GM23338 (cell line): ENCODE measurements around the gene FGFBP1. TPM values are rescaled to one million over a fixed set of nuclear protein-coding genes. Genes with fewer than 3 reads are reported as not detected.

Experiments
- ATAC-seq: fragments of 200-7000 bp; cut with Tn5 transposase; 3 replicates; pipeline ENCODE4 v1.9.1; 2020
- DNase-seq: peaks from one replicate; pipeline ENCODE4 v3.0.0-alpha.2; 2015; ENCODE audit warnings: low spot score
- H2AFZ ChIP-seq: fragments of 200-600 bp; sonication (generic); 2 replicates; pipeline ENCODE4 v1.8.0; 2016; ENCODE audit warnings: antibody characterized with exemption, mild to moderate bottlenecking, moderate library complexity
- H3F3A ChIP-seq: fragments of 200-600 bp; sonication (generic); replicated peaks from 2 replicates; pipeline ENCODE4 v1.8.0; 2017; ENCODE audit warnings: antibody characterized with exemption, mixed run types, low read depth
- H3K27ac ChIP-seq: fragments of 200-600 bp; sonication (generic); 2 replicates; pipeline ENCODE4 v1.6.1; 2016; ENCODE audit warnings: low read depth
- H3K27me3 ChIP-seq: fragments of 200-600 bp; sonication (generic); 2 replicates; pipeline ENCODE4 v1.8.0; 2016; ENCODE audit warnings: mild to moderate bottlenecking, mixed run types, moderate library complexity; ENCODE audit not compliant: insufficient read depth
- H3K36me3 ChIP-seq: fragments of 200-600 bp; sonication (generic); 2 replicates; pipeline ENCODE4 v1.8.0; 2016; ENCODE audit warnings: mild to moderate bottlenecking; ENCODE audit not compliant: insufficient read depth
- H3K4me1 ChIP-seq: fragments of 200-600 bp; sonication (generic); 2 replicates; pipeline ENCODE4 v1.8.0; 2016; ENCODE audit warnings: mild to moderate bottlenecking, moderate library complexity; ENCODE audit not compliant: insufficient read depth
- H3K4me2 ChIP-seq: fragments of 200-600 bp; sonication (generic); 2 replicates; pipeline ENCODE4 v1.7.1; 2017; ENCODE audit warnings: mixed run types
- H3K4me3 ChIP-seq: fragments of 200-600 bp; sonication (generic); 2 replicates; pipeline ENCODE4 v1.6.1; 2016; ENCODE audit warnings: mixed run types
- H3K79me2 ChIP-seq: fragments of 200-600 bp; sonication (generic); replicated peaks from 2 replicates; pipeline ENCODE4 v1.8.0; 2017; ENCODE audit warnings: mild to moderate bottlenecking; ENCODE audit not compliant: insufficient read depth
- H3K9me2 ChIP-seq: fragments of 200-600 bp; sonication (generic); 2 replicates; pipeline ENCODE4 v1.8.0; 2017; ENCODE audit not compliant: insufficient read depth
- H4K20me1 ChIP-seq: fragments of 200-600 bp; sonication (generic); replicated peaks from 2 replicates; pipeline ENCODE4 v1.8.0; 2017; ENCODE audit warnings: mild to moderate bottlenecking; ENCODE audit not compliant: insufficient read depth
- H3K27ac Mint-ChIP-seq: 2 replicates; pipeline ENCODE4 v1.8.0; 2020; ENCODE audit warnings: inconsistent platforms, mild to moderate bottlenecking, moderate library complexity, mixed read lengths
- H3K27me3 Mint-ChIP-seq: 3 replicates; pipeline ENCODE4 v1.8.0; 2022; ENCODE audit warnings: low read depth, mild to moderate bottlenecking, moderate library complexity, mixed read lengths, inconsistent platforms; ENCODE audit not compliant: insufficient read depth, poor library complexity
- H3K36me3 Mint-ChIP-seq: 3 replicates; pipeline ENCODE4 v1.8.0; 2021; ENCODE audit warnings: low read depth, mild to moderate bottlenecking, inconsistent platforms, moderate library complexity, mixed read lengths
- H3K4me1 Mint-ChIP-seq: 3 replicates; pipeline ENCODE4 v1.8.0; 2020; ENCODE audit warnings: mild to moderate bottlenecking, inconsistent platforms, mixed read lengths
- H3K4me3 Mint-ChIP-seq: 3 replicates; pipeline ENCODE4 v1.8.0; 2021; ENCODE audit warnings: moderate library complexity, mild to moderate bottlenecking, inconsistent platforms, mixed read lengths
- H3K9me3 Mint-ChIP-seq: 3 replicates; pipeline ENCODE4 v1.8.0; 2020; ENCODE audit warnings: moderate library complexity, mild to moderate bottlenecking, inconsistent platforms, mixed read lengths
- CREB1 ChIP-seq: fragments of 250-450 bp; sonication (Bioruptor Pico); IDR thresholded peaks from 2 replicates; pipeline ENCODE4 v1.5.0; 2020; ENCODE audit warnings: low read depth, mild to moderate bottlenecking, moderate library complexity
- CTCF ChIP-seq, 2 experiments: fragments of 200-600 bp in 1 of 2; sonication (generic) in 1 of 2; conservative IDR thresholded peaks; 2 replicates each; pipeline versions ENCODE4 v1.5.1 to v1.6.1; 2016 to 2017; ENCODE audit warnings: antibody characterized with exemption in 2 of 2, low read depth in 2 of 2, mild to moderate bottlenecking in 2 of 2, moderate library complexity in 1 of 2
- ETS1 ChIP-seq: IDR thresholded peaks from 2 replicates; pipeline ENCODE4 v1.6.1; 2016; ENCODE audit warnings: antibody characterized with exemption
- EZH2phosphoT487 ChIP-seq: fragments of 200-600 bp; sonication (generic); IDR thresholded peaks from one replicate; pipeline ENCODE4 v1.8.1; 2018; ENCODE audit warnings: antibody characterized with exemption; ENCODE audit not compliant: unreplicated experiment
- JUNB ChIP-seq: IDR thresholded peaks from one replicate; pipeline ENCODE4 v1.6.1; 2016; ENCODE audit warnings: antibody characterized with exemption; ENCODE audit not compliant: unreplicated experiment
- POLR2AphosphoS5 ChIP-seq: IDR thresholded peaks from 2 replicates; pipeline ENCODE4 v1.6.1; 2016; ENCODE audit warnings: antibody characterized with exemption, low read depth
- ZNF114 ChIP-seq: fragments of 250-450 bp; sonication (Bioruptor Pico); IDR thresholded peaks from 2 replicates; pipeline ENCODE4 v1.5.0; 2020; ENCODE audit warnings: mild to moderate bottlenecking, moderate library complexity
- ZNF331 ChIP-seq: fragments of 250-450 bp; sonication (Bioruptor Pico); IDR thresholded peaks from 2 replicates; pipeline ENCODE4 v1.5.0; 2020; ENCODE audit warnings: low read depth, mild to moderate bottlenecking, moderate library complexity
- ZNF462 ChIP-seq: fragments of 250-450 bp; sonication (Bioruptor Pico); IDR thresholded peaks from 2 replicates; pipeline ENCODE4 v1.5.0; 2020; ENCODE audit warnings: mild to moderate bottlenecking, moderate library complexity
- polyA plus RNA-seq: library from polyadenylated mRNA; unstranded; fragments of >200 nt; fragmentation: Nextera tagmentation; extraction: Ambion mirVana; gene quantifications from 2 replicates; pipeline ENCODE4 v1.2.1, GENCODE V29; 2016
- total RNA-seq: library from RNA; depleted of rRNA; stranded (reverse); fragments of >200 nt; shearing (Covaris generic); gene quantifications from 2 replicates; pipeline ENCODE4 v1.2.3, GENCODE V29; 2014
- TF ChIP-seq, protein P1 (sequence below): IDR thresholded peaks from one replicate; pipeline ENCODE4 v1.6.1; 2018; ENCODE audit warnings: antibody characterized with exemption; ENCODE audit not compliant: unreplicated experiment

The FGFBP1 gene
- total and polyA plus RNA-seq, 2 experiments from 2014 or later: 0.15 TPM; not detected in 1

DNA sequence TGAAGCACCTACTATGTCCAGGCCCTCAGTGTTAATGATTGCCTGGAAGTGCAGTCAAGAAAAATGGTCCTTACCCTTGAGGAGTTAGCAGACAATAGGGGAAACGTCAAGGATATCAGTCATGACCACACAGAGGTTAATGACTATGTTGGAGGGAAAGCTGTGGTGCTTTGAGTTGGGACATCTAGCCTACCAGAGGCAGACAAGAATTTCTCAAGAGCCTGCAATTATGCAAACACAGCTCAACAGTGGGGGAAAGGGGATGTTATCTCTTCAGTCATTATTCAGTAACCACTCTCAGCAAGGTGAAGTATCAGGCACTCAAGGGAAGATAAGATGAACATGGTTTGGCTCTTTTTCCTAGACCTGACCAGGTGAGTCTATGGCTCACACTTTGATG is 7.0 kb upstream of the FGFBP1 start:
- Histone ChIP-seq H3K4me3 (no peak overlapping the region), H3K27ac (no peak overlapping the region), H3K4me2 (no peak overlapping the region), H3K4me1 (no peaks in the 10 kb centered on the region), H4K20me1 (no peaks in the 10 kb centered on the region), H2AFZ (no peak overlapping the region), H3F3A (no peaks in the 10 kb centered on the region), H3K36me3 (no peaks in the 10 kb centered on the region), H3K79me2 (no peaks in the 10 kb centered on the region), H3K9me2 (peaks cover 14% of the 10 kb centered on the region), H3K27me3 (no peaks in the 10 kb centered on the region)
- TF ChIP-seq ETS1 (no peak), JUNB (no peak), ZNF114 (CRISPR knock-in tag) (no peak), ZNF331 (no peak), CTCF (conservative IDR thresholded peaks at IDR 0.05; ENCODE audit: low read depth in 2 of 2) (no peak), CREB1 (CRISPR knock-in tag) (no peak), POLR2AphosphoS5 (no peak), ZNF462 (CRISPR knock-in tag) (no peak), EZH2phosphoT487 (no peak)
- TF ChIP-seq, protein P1, sequence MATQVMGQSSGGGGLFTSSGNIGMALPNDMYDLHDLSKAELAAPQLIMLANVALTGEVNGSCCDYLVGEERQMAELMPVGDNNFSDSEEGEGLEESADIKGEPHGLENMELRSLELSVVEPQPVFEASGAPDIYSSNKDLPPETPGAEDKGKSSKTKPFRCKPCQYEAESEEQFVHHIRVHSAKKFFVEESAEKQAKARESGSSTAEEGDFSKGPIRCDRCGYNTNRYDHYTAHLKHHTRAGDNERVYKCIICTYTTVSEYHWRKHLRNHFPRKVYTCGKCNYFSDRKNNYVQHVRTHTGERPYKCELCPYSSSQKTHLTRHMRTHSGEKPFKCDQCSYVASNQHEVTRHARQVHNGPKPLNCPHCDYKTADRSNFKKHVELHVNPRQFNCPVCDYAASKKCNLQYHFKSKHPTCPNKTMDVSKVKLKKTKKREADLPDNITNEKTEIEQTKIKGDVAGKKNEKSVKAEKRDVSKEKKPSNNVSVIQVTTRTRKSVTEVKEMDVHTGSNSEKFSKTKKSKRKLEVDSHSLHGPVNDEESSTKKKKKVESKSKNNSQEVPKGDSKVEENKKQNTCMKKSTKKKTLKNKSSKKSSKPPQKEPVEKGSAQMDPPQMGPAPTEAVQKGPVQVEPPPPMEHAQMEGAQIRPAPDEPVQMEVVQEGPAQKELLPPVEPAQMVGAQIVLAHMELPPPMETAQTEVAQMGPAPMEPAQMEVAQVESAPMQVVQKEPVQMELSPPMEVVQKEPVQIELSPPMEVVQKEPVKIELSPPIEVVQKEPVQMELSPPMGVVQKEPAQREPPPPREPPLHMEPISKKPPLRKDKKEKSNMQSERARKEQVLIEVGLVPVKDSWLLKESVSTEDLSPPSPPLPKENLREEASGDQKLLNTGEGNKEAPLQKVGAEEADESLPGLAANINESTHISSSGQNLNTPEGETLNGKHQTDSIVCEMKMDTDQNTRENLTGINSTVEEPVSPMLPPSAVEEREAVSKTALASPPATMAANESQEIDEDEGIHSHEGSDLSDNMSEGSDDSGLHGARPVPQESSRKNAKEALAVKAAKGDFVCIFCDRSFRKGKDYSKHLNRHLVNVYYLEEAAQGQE: no peak
- H3K9me3 Mint-ChIP-seq: no peaks in the 10 kb centered on the region
- no peaks in the 10 kb centered on the region for H3K4me1 Mint-ChIP-seq
- ATAC-seq: no peak
- H3K4me3 Mint-ChIP-seq: no peak overlapping the region
- H3K27me3 Mint-ChIP-seq: peaks cover 4% of the 10 kb centered on the region
- H3K27ac Mint-ChIP-seq: no peak overlapping the region
- DNase-seq: no peak
- H3K36me3 Mint-ChIP-seq: no peaks in the 10 kb centered on the region
